HCT116 (cell line): ENCODE results near the gene PIP5KL1.

ENCODE experiments used
- ELF1 ChIP-seq: IDR thresholded peaks from 2 replicates; pipeline ENCODE4 v1.6.1; 2012; ENCODE audit warnings: low read depth, borderline replicate concordance
- EZH2 ChIP-seq: fragments of 200-600 bp; sonication (generic); IDR thresholded peaks from 2 replicates; pipeline ENCODE4 v1.6.1; 2017; ENCODE audit warnings: antibody characterized with exemption, mixed run types
- FOSL1 ChIP-seq: IDR thresholded peaks from 2 replicates; pipeline ENCODE4 v1.6.1; 2012; ENCODE audit warnings: low read depth
- POLR2A ChIP-seq: IDR thresholded peaks from 2 replicates; pipeline ENCODE4 v1.7.0; 2011; ENCODE audit warnings: borderline replicate concordance; ENCODE audit not compliant: insufficient read depth, insufficient read length; ENCODE audit errors: extremely low read depth
- POLR2AphosphoS5 ChIP-seq: IDR thresholded peaks from 2 replicates; pipeline ENCODE4 v1.6.1; 2011; ENCODE audit warnings: mild to moderate bottlenecking, low read depth, low read length, moderate library complexity
- RAD21 ChIP-seq: IDR thresholded peaks from 2 replicates; pipeline ENCODE4 v1.6.1; 2012; ENCODE audit warnings: low read depth, mild to moderate bottlenecking
- SP1 ChIP-seq: IDR thresholded peaks from 2 replicates; pipeline ENCODE4 v1.6.1; 2012; ENCODE audit warnings: low read depth
- ZFX ChIP-seq: fragments of 450-650 bp; IDR thresholded peaks from 2 replicates; pipeline ENCODE4 v1.6.1; 2017
- TF ChIP-seq, protein P1 (sequence below), 3 experiments: fragments of 200-600 bp in 1 of 3; sonication (generic) in 1 of 3; IDR thresholded peaks in 2 of 3; conservative IDR thresholded peaks in 1 of 3; 2 replicates each; pipeline ENCODE4 v1.5.1; 2012 to 2017; ENCODE audit warnings: low read depth in 2 of 3, low read length in 2 of 3, antibody characterized with exemption in 1 of 3, borderline replicate concordance in 1 of 3, control low read depth in 1 of 3, mild to moderate bottlenecking in 1 of 3, mixed read lengths in 1 of 3, mixed run types in 1 of 3, moderate library complexity in 1 of 3; ENCODE audit not compliant: insufficient read depth in 1 of 3
- TF ChIP-seq, protein P2 (sequence below): IDR thresholded peaks from 2 replicates; pipeline ENCODE4 v1.6.1; 2012
- TF ChIP-seq, protein P3 (sequence below): IDR thresholded peaks from 2 replicates; pipeline ENCODE4 v1.6.1; 2012; ENCODE audit warnings: low read depth
- TF ChIP-seq, protein P4 (sequence below): IDR thresholded peaks from 2 replicates; pipeline ENCODE4 v1.6.1; 2012

DNA sequence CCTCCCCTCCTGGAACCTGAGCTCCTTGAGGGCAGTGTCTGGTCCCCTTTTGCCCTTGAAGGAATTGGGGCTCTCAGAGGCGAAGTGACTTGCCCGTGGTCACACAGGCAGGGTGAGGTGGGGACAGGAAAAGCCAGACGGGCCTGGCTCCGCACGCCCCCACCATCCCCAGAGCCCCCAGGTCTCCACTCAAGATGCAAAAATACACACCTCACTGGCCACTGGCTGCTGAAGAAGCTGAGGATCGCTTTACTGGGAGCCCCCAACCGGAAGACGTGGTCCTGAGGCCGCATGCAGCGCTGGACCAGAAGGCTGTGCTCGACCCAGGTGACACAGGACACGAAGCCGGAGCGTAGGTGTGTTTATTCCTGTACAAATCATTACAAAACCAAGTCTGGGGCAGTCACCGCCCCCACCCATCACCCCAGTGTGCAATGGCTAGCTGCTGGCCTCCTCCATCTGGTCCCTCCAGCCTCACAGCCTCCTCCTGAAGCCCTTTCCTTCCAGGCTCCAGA is 45.5 kb downstream of the PIP5KL1 start:
- TF ChIP-seq, protein P1, sequence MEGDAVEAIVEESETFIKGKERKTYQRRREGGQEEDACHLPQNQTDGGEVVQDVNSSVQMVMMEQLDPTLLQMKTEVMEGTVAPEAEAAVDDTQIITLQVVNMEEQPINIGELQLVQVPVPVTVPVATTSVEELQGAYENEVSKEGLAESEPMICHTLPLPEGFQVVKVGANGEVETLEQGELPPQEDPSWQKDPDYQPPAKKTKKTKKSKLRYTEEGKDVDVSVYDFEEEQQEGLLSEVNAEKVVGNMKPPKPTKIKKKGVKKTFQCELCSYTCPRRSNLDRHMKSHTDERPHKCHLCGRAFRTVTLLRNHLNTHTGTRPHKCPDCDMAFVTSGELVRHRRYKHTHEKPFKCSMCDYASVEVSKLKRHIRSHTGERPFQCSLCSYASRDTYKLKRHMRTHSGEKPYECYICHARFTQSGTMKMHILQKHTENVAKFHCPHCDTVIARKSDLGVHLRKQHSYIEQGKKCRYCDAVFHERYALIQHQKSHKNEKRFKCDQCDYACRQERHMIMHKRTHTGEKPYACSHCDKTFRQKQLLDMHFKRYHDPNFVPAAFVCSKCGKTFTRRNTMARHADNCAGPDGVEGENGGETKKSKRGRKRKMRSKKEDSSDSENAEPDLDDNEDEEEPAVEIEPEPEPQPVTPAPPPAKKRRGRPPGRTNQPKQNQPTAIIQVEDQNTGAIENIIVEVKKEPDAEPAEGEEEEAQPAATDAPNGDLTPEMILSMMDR (IDR thresholded peaks at IDR 0.05 in 2 of 3, conservative IDR thresholded peaks at IDR 0.05 in 1 of 3; ENCODE audit: borderline replicate concordance in 1 of 3, insufficient read depth in 1 of 3, low read depth in 2 of 3, low read length in 2 of 3) = no peak
- TF ChIP-seq ELF1 (no peak), POLR2A (no peak), FOSL1 (no peak), RAD21 (no peak), SP1 (no peak), EZH2 (no peak), ZFX (no peak), POLR2AphosphoS5 (no peak)
- TF ChIP-seq, protein P2, sequence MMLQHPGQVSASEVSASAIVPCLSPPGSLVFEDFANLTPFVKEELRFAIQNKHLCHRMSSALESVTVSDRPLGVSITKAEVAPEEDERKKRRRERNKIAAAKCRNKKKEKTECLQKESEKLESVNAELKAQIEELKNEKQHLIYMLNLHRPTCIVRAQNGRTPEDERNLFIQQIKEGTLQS = no peak
- TF ChIP-seq, protein P3, sequence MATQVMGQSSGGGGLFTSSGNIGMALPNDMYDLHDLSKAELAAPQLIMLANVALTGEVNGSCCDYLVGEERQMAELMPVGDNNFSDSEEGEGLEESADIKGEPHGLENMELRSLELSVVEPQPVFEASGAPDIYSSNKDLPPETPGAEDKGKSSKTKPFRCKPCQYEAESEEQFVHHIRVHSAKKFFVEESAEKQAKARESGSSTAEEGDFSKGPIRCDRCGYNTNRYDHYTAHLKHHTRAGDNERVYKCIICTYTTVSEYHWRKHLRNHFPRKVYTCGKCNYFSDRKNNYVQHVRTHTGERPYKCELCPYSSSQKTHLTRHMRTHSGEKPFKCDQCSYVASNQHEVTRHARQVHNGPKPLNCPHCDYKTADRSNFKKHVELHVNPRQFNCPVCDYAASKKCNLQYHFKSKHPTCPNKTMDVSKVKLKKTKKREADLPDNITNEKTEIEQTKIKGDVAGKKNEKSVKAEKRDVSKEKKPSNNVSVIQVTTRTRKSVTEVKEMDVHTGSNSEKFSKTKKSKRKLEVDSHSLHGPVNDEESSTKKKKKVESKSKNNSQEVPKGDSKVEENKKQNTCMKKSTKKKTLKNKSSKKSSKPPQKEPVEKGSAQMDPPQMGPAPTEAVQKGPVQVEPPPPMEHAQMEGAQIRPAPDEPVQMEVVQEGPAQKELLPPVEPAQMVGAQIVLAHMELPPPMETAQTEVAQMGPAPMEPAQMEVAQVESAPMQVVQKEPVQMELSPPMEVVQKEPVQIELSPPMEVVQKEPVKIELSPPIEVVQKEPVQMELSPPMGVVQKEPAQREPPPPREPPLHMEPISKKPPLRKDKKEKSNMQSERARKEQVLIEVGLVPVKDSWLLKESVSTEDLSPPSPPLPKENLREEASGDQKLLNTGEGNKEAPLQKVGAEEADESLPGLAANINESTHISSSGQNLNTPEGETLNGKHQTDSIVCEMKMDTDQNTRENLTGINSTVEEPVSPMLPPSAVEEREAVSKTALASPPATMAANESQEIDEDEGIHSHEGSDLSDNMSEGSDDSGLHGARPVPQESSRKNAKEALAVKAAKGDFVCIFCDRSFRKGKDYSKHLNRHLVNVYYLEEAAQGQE = no peak
- TF ChIP-seq, protein P4, sequence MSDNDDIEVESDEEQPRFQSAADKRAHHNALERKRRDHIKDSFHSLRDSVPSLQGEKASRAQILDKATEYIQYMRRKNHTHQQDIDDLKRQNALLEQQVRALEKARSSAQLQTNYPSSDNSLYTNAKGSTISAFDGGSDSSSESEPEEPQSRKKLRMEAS = no peak
